Hypothalamus (tissue), 51 donors: ENCODE data around the gene CNKSR3.
"Not testable (repeated sequence)": the region's sequence is repeated elsewhere in the genome, so short reads cannot be mapped to it uniquely, and the experiment has no call there.

Source experiments
- DNase-seq, 51 donors: peaks; one replicate each; lab custom pipeline; 2025; lab: John Stamatoyannopoulos, UW

The CNKSR3 gene

GRCh38 chr6:154510144-154510905 lies at the start of gene CNKSR3:
TSS of gene CNKSR3 (minus strand) at chr6:154510685. CDS start at chr6:154510114, 571 bp downstream.
- DNase-seq = peak in 48 of 51 donors; percentile 20 to 91 (median 66)

DNA sequence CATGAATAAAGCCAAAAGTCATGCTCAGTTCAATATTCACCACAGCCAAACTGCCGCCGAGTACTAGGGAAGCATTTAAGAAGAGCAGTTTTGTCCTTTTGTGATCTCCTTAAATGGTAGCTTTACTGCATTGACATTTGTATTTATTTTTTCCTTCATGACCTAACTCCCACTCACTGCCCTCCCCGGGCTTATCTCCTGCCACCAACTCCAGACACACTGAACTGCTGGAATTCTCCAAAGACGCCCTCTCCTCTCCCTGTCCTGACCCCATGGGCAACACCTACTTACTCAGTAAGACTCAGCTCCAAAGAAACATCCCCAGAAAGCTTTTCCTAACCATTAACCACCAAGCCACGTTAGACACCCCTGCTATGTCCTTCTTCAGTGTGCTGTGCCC lies 48.5 kb upstream of the CNKSR3 start:
- DNase-seq = no peak

DNA sequence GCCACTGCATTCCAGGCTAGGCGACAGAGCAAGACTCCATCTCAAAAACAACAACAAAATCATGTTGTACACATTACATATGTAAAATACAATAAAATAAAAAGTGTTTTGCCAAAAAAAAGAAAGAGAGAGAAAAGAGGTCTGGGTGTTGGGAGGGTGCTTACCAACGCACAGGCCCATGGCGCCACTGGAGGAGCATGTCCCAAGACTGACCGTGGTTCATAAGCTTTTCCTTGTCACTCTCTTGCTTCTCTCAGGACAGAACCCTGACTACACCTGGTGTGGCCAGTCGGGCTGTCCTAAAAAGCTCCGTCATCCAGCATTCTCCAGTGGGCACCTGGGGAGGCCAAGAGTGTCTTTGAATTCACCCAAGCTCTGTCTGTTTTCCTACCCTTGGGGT lies 48.0 kb upstream of the CNKSR3 start:
- no peak for DNase-seq

- no peak for DNase-seq
Measured at GRCh38 chr6:154555073-154555677, 44.7 kb upstream of the CNKSR3 start.

- DNase-seq = no peak
Measured at GRCh38 chr6:154554491-154554890, 44.0 kb upstream of the CNKSR3 start.

GRCh38 chr6:154550779-154551178 lies 40.3 kb upstream of the CNKSR3 start:
- no peak for DNase-seq

DNA sequence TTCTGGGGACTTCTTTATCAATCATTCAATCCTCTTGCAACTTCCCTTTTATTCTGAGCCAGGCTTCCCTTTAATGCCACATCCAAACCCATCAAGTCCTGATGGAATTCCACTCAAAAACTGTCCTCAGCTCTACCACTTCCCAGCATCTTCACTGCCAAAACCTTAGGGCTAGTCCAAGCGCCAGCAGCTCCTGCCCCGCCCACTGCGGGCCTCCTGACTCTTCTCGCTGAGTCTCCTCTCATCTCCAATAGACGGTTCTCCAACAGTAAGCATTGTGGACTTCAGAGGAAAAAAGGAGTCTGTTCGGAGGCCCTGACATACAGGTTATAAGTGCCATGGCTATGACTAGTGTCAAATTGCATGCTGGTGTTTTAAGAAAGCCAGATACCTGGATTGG lies 38.7 kb upstream of the CNKSR3 start:
- DNase-seq = no peak

DNA sequence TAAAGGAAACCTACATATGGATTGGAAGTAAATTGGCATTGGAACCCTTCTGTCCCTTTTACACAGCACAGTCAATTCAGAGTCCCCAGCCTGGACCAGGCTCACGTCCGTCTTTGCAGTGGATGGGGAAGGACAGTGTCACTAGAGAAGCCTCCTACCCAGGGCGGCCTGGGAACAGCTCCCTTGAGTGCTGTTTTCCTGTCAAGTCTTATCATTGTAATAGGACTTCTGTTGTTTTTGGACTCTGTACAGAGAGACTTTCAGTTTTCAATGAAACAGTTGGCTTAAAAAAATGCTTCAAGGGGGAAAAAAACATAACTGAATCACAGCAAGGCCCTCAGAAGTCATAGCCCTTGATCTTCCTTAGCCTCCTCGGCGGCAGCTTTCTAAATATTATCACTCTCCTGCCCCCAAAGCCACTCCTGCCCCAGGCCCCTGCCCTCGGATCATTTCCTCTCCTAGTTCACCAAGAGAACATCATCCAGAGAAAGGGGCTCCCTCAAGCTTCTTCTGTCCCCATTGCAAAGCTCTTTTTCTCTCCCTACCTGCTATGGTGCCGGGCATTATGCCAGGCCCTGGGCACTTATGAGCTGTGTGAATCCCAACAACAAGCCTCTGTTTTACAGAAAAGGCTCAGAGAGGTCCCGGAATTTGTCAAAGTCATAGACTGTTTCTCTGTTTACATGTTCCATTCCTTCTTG lies 37.8 kb upstream of the CNKSR3 start:
- DNase-seq = peak in 7 of 51 donors; percentile 2 to 9 (median 4)

- DNase-seq = no peak
Measured at GRCh38 chr6:154543628-154544027, 33.1 kb upstream of the CNKSR3 start.

GRCh38 chr6:154542747-154543146 lies 32.3 kb upstream of the CNKSR3 start:
- no peak for DNase-seq

DNA sequence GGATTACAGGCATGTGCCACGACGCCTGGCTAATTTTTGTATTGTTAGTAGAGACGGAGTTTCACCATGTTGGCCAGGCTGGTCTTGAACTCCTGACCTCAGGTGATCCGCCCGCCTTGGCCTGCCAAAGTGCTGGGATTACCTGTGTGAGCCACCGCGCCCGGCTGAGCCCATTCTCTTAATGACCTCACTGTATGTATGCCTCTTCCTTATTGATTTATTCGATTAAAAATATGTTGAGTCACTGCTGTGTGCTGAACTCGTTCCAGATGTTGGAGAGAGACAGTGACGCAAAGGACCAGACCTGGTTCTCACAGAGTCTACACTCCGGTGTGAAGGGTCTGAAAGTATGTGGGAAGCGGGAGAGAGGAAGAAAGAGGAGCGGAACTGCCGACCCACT lies 31.4 kb upstream of the CNKSR3 start:
- DNase-seq = not testable (repeated sequence)

- DNase-seq = no peak
Measured at GRCh38 chr6:154539593-154540269, 29.2 kb upstream of the CNKSR3 start.

GRCh38 chr6:154538640-154539191 lies 28.2 kb upstream of the CNKSR3 start:
- DNase-seq = no peak

DNA sequence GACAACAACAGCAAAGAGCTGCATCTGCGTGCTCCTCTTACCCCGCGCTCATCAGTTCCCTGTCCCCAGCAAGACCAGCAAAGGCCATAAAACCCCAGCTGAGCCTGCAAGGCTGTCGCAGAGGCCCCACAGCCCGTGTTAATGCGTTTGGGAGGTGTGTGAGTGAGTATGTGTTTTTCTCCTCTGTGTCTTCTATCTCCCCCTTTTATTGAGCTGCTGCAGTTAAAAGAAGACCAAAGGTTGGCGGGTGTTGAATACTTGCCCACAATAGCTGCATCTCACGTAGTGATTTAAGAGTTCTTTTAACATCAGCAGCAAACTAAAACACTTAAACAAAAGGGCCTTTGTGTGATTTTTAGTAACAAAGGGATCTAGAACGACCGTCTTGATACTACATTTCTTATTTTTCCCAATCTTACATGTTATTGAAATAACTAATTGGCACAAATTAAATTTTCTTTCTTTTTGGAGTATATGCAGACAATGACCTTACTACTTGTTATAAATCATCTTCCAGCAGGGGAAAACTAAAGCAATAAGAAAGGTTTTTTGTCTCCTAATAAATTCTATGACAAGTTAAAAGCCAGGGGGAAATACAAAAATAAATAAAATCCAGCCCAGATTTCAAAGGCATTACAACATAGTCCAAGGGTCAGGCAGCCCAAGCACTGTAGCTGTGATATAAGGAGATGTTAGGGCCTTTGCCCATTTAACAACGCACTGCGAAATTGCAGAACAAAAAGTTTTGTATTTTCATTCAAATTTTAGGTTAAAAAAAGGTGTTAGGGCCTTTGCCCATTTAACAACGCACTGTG lies 27.2 kb upstream of the CNKSR3 start:
- peak in 6 of 51 donors; percentile 3 to 33 (median 6) for DNase-seq

DNA sequence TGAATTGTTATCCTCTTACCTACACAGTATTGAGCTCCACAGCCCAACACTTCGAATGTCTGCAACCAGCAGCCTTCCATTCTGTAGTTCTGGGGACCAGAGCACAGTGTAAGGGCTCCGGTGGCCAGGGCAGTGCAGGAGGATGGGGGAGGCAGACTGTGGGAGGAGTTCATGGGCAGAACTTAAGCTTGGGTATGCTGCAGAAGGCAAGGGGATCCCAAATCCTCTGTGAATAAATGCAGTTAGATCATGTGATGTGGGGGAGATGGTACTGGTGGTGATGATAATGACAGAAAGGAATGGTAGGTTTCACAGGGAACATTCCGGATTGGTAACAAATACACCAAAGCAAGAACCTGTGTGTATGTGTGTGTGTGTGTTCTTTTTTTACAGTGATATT lies 26.5 kb upstream of the CNKSR3 start:
- no peak for DNase-seq

DNA sequence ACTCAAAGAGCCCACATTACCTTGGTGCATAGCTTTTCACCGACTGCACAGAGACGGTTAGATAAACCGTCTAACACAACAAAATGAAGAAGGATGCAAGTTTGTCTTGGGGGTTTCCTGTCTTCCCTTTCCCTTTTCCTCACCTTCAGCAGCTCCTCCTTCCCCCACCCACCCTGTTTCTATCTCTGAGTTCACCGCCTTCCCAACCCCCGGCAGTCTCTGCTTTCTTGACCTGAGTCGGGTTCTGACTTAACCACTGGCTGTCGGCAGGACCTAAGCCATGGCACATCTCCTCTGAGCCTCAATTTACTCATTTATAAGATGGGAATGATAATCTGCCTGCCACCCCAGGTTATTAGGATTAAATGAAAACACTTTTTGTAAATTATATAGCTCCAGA lies 25.8 kb upstream of the CNKSR3 start:
- DNase-seq = no peak

- DNase-seq = no peak
Measured at GRCh38 chr6:154535851-154536250, 25.4 kb upstream of the CNKSR3 start.

DNA sequence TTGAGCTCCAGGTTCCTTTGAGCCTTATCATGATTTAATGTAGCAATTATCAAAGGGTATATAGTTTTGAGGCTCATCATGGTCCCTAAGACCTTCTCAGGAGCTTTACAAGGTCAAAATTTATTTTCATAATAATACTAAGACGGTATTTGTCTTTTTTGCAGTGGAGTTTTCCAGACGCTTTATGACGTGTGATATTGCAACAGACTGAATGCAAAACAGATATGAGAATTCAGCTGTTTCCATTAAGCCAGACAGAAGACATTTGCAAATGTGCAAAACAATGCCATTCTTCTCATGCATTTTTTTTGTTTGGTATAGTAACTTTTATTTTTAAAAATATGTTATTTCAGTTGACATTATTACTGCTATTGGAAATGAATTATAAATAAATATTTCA lies 24.7 kb upstream of the CNKSR3 start:
- no peak for DNase-seq

GRCh38 chr6:154534531-154534930 lies 24.0 kb upstream of the CNKSR3 start:
- no peak for DNase-seq

GRCh38 chr6:154532426-154532825 lies 21.9 kb upstream of the CNKSR3 start:
- DNase-seq = no peak
